GM18511 (cell line): ENCODE data around the gene GNAT1.

Experiments used
- ATAC-seq: cut with Tn5 transposase; IDR thresholded peaks from one replicate; pipeline ENCODE4 v1.9.1; 2021; ENCODE audit warnings: mild to moderate bottlenecking, moderate library complexity; ENCODE audit not compliant: unreplicated experiment

The GNAT1 gene

DNA sequence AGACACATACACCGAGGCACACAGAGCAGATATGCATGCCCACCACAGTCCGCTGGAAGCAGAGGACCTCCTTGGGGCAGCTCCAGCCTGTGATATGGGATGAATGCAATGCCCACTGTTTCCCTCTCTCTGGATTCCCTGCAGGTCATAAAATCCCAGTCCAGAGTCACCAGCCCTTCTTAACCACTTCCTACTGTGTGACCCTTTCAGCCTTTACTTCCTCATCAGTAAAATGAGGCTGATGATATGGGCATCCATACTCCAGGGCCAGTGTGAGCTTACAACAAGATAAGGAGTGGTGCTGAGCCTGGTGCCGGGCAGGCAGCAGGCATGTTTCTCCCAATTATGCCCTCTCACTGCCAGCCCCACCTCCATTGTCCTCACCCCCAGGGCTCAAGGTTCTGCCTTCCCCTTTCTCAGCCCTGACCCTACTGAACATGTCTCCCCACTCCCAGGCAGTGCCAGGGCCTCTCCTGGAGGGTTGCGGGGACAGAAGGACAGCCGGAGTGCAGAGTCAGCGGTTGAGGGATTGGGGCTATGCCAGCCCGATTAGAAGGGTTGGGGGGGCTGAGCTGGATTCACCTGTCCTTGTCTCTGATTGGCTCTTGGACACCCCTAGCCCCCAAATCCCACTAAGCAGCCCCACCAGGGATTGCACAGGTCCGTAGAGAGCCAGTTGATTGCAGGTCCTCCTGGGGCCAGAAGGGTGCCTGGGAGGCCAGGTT, at the start of gene GNAT1:
TSS of gene GNAT1 (plus strand) at position 675 of the 725 bp plus-strand sequence. CDS start 116 bp downstream, outside the sequence.
- ATAC-seq: no peak

DNA sequence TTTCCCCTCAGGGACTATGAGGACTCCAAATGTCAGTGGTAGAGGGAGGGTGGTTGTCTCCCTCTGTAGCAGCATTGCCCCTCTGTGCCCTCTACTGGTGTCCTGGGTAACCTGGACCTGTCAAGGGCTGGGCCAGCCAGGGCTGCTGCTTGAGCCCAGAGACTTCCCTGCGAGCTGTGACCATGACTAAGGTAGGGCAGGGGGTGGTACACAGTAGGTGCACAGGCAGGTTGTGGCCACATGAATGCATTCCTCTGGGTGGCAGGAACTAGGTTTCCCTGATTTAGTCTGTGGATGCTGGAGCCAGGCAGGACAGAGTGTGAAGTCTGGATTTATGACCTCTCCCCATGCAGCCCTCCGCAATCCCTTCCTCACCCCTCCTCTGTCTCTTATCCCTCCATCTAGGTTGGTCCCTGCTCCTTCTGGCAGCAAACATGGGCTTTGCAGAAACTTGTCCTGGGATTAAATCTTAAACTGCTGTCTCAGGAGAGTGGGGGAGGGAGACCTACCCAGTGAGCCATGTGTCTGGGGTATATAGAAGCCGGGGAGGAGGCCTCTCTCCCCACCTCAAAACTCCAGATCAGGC, 45.0 kb upstream of the GNAT1 start:
- no peak for ATAC-seq

DNA sequence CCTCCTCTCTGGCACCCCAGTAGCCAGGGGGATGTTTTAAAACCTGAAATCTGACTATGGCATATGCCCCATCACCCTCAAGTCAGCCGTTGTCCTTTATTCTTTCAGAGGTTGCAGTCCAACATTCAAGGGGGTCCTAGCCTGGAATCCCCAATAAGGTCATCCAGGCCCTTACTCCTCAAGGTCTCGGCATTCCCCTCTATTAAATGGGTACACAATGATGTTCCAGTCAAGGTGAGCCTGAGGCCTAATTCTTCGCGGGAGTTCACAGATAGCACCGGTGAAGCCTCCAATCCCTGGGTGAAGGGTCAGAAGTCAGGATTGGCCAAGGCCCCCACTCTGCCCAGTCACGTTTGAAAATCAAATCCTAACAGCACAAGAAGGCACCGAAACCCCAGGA, 44.4 kb upstream of the GNAT1 start:
- ATAC-seq: no peak

DNA sequence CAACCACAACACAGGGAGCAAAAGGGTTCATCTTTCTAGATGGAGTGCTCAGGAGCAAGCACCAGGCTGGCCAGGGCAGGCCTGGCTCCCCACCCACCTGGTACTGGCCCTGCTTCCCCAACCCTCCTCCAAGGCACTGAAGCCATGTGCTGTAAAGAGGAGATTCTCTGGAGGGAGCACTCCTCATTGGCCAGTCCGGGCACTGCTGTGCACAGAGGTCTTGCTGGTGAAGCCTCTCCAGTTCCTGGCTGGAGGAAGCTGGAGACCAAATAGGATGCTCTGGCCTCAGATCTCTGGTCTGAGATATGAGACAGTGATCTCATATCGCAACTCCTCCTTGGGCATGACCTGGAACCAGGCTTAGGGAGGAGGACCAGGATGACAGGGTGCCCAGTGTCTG, 44.0 kb upstream of the GNAT1 start:
- ATAC-seq: no peak

GRCh38 chr3:50147861-50148260, 43.5 kb upstream of the GNAT1 start:
- no peak for ATAC-seq

DNA sequence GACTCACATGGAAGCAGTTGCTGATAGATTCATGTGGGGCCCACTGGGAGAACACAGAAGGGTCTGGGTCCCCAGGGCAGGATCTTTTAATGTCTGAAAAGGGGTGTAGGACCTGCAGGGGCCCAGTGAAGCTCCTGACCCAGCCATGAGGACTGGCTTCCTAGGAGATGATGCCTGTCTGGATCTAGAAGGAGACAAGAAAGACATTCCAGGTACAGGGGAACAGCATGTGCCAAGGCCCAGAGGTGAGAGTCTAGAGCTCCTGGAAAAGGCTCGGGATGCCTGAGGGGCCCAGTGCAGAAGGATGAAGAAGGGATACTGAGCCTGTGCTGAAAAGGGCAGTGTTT, 41.0 kb upstream of the GNAT1 start:
- ATAC-seq: no peak

GRCh38 chr3:50150863-50151686, 40.3 kb upstream of the GNAT1 start:
- no peak for ATAC-seq

DNA sequence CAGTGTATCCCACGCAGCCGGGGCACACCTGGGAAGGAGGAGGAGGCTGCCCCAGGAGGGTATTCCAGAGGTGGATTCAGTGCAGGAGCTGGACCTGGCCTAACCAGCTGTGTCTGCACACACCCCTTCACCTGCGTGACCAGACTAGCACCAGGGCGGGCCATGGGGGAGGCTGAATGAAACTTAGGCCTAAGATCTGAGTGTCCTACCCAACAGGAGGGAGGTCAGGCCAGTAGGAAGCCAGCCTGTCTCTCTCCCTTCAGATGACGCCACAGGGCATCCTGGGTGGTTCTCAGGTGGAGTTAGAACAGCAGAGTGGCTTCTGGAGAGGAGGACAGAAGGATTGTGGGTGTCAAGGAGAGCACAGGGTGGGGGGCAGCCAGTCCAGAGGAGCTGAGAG, 39.7 kb upstream of the GNAT1 start:
- no peak for ATAC-seq

- no peak for ATAC-seq
Observed at GRCh38 chr3:50153782-50154475, 37.5 kb upstream of the GNAT1 start.

- ATAC-seq: peak; percentile 38
Observed at GRCh38 chr3:50154476-50154839, 37.0 kb upstream of the GNAT1 start.

- peak; percentile 75 for ATAC-seq
Observed at GRCh38 chr3:50154840-50155490, 36.4 kb upstream of the GNAT1 start, which contains the start of gene SEMA3F. Gene SEMA3F, plus strand, starts transcription at chr3:50155324. Its CDS starts 4,299 bp downstream, at chr3:50159623.

DNA sequence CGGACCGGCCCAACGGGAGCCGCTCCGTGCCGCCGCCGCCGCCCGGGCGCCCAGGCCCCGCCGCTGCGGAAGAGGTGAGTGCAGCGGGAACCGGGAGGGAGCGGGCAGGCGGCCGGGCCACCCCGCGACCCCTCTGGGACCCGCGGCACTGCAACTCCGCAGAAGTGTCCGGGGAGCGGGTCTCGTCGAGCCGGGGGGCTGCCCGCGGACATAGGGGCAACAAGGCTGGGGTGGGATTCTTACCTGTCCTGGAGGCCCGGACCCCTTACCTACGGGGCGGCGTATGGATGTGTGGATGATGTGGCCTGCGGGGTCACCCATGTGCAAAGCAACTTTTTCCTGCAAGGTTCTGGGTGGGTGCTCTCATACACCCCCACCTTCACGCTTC, 35.9 kb upstream of the GNAT1 start:
- ATAC-seq: peak; percentile 18

- no peak for ATAC-seq
Observed at GRCh38 chr3:50155891-50156290, 35.5 kb upstream of the GNAT1 start.

DNA sequence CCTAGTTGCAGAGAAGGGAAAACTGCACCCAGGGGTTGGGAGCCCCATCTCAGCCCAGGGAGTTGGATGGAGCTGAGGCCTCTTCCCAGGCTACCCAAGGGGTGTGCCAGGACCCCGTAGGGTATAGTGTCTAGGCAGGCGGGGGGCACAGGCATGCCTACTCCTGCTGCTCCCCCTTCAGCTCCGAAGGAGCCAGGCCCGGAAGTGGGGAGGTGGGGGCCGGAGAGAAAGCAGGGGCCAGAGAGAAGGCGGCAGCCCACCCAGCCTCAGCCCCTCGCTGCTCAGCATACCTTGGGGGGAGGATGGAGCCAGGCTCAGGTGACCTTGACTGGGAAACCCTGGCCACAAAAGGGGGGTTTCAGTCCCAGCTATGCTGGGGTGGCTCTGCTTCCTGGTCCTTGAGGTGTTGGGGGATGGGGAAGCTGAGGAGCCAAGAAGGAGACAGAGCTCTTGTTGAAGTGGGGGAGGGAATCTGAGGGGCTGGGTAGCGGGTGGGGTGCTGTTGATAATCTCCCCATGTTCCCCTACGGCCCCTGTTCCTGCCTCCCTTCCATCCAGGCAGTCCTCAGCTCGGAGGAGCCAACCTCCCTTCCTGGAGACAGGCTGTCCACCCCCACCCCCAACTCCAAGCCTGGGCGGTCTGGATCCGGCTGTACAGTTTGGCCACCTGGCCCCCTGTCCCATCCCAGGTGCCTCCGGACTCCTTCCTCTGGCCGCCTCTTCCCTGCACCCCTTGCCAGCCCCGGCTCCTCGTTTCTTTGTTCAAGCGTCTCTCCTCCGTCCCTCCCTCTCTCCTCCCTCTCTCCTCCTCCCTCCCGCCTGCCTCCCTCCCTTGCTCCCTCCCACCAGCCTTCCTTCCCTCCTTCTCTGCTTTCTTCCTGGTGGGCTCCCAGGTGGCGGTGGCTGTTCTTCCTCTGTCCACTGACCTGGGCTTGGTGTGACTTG, 34.6 kb upstream of the GNAT1 start:
- ATAC-seq: no peak

- ATAC-seq: no peak
Observed at GRCh38 chr3:50157827-50158529, 33.4 kb upstream of the GNAT1 start.

DNA sequence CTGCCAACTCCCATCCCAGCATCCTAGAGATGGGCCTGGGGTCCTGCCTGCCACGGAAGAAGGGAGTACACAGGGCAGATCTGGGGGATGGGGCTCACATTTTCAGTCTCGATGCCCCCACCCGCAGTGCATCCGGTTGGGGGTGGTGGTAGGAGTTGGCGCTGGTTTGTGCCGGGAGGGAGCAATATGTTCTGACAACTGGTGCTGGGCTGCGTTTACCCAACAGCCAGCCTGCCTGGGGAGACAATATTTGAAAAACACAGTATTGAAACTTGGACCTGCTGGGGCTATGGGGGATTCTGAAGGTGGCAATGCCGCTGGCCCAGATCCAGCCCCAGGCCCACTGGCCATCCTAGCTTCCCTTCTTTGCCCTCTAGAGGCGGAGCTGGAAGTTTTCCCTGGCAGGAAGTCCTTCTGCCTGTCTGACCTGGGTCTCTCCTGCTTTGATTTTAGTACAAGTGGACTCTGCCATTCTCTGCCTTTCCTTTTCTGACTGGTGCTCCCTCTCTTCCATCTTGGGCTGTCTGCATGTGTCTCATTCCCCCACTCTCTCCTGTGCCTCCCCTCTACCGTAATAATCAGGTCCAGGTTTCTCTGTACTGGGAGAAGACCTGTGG, 32.8 kb upstream of the GNAT1 start:
- ATAC-seq: no peak

- ATAC-seq: no peak
Observed at GRCh38 chr3:50160561-50160983, 30.8 kb upstream of the GNAT1 start.

- ATAC-seq: no peak
Observed at GRCh38 chr3:50161320-50161719, 30.1 kb upstream of the GNAT1 start.
